PFSK-1 (cell line): ENCODE measurements around the gene VWF.

Experiments used
- FOXP2 ChIP-seq: optimal IDR thresholded peaks from 2 replicates; pipeline ENCODE3; 2011; ENCODE audit warnings: borderline replicate concordance, control low read depth, inconsistent platforms; ENCODE audit not compliant: insufficient read depth; ENCODE audit errors: extremely low read length, extremely low read depth
- POLR2AphosphoS5 ChIP-seq: IDR thresholded peaks from 2 replicates; pipeline ENCODE4 v1.6.1; 2012; ENCODE audit warnings: low read depth, mild to moderate bottlenecking, control low read depth, low read length, moderate library complexity
- REST ChIP-seq, 2 experiments: IDR thresholded peaks; 2 replicates each; pipeline versions ENCODE4 v1.6.1 to v1.8.0; 2011 to 2012; ENCODE audit warnings: low read depth in 2 of 2, low read length in 2 of 2, control low read depth in 1 of 2, inconsistent platforms in 1 of 2, mild to moderate bottlenecking in 1 of 2, moderate library complexity in 1 of 2; ENCODE audit not compliant: insufficient read depth in 1 of 2
- SIN3A ChIP-seq: IDR thresholded peaks from 2 replicates; pipeline ENCODE4 v1.6.1; 2012; ENCODE audit warnings: mild to moderate bottlenecking, low read length, moderate library complexity, borderline replicate concordance; ENCODE audit not compliant: insufficient read depth
- TAF1 ChIP-seq: IDR thresholded peaks from 2 replicates; pipeline ENCODE4 v1.6.1; 2012; ENCODE audit warnings: low read length, control low read depth, borderline replicate concordance; ENCODE audit not compliant: insufficient read depth

The VWF gene

GRCh38 chr12:6133642-6134041 is 9.2 kb upstream of the VWF start:
- no peak for TF ChIP-seq FOXP2
- TF ChIP-seq POLR2AphosphoS5, result no peak
- no peak for TF ChIP-seq SIN3A
- TF ChIP-seq TAF1, result no peak
- TF ChIP-seq REST (IDR thresholded peaks at IDR 0.05; ENCODE audit: insufficient read depth in 1 of 2, low read depth in 2 of 2, low read length in 2 of 2), result no peak

GRCh38 chr12:6132496-6132895 is 8.0 kb upstream of the VWF start:
- TF ChIP-seq FOXP2, result no peak
- no peak for TF ChIP-seq REST (IDR thresholded peaks at IDR 0.05; ENCODE audit: insufficient read depth in 1 of 2, low read depth in 2 of 2, low read length in 2 of 2)
- no peak for TF ChIP-seq POLR2AphosphoS5
- TF ChIP-seq SIN3A, result no peak
- TF ChIP-seq TAF1, result no peak

- no peak for TF ChIP-seq FOXP2
- no peak for TF ChIP-seq TAF1
- no peak for TF ChIP-seq SIN3A
- no peak for TF ChIP-seq REST (IDR thresholded peaks at IDR 0.05; ENCODE audit: insufficient read depth in 1 of 2, low read depth in 2 of 2, low read length in 2 of 2)
- no peak for TF ChIP-seq POLR2AphosphoS5
These were observed 789 bp upstream of the VWF start for GRCh38 chr12:6125310-6125608.

GRCh38 chr12:6123258-6123657 is 1.2 kb downstream of the VWF start:
- TF ChIP-seq POLR2AphosphoS5, result no peak
- no peak for TF ChIP-seq SIN3A
- no peak for TF ChIP-seq TAF1
- no peak for TF ChIP-seq REST (IDR thresholded peaks at IDR 0.05; ENCODE audit: insufficient read depth in 1 of 2, low read depth in 2 of 2, low read length in 2 of 2)
- TF ChIP-seq FOXP2, result no peak

- no peak for TF ChIP-seq SIN3A
- no peak for TF ChIP-seq TAF1
- no peak for TF ChIP-seq POLR2AphosphoS5
These were observed 2.3 kb downstream of the VWF start for GRCh38 chr12:6122201-6122600.
